Osteocyte (in vitro differentiated cells): ENCODE measurements around the gene ADCYAP1. TPM values are rescaled to one million over a fixed set of nuclear protein-coding genes. Genes with fewer than 3 reads are reported as not detected.

Experiments used
- DNase-seq: peaks from one replicate; pipeline ENCODE4 v3.0.0; 2021; ENCODE audit warnings: mixed read lengths; ENCODE audit not compliant: unreplicated experiment; ENCODE audit errors: extremely low spot score
- H3K27ac Mint-ChIP-seq: one replicate; pipeline ENCODE4 v1.8.0; 2021; ENCODE audit warnings: mild to moderate bottlenecking, mixed read lengths; ENCODE audit not compliant: unreplicated experiment
- H3K27me3 Mint-ChIP-seq: one replicate; pipeline ENCODE4 v1.8.0; 2021; ENCODE audit warnings: mixed read lengths; ENCODE audit not compliant: unreplicated experiment
- H3K36me3 Mint-ChIP-seq: one replicate; pipeline ENCODE4 v1.8.0; 2021; ENCODE audit warnings: mixed read lengths; ENCODE audit not compliant: unreplicated experiment
- H3K4me1 Mint-ChIP-seq: one replicate; pipeline ENCODE4 v1.8.0; 2021; ENCODE audit warnings: mixed read lengths; ENCODE audit not compliant: unreplicated experiment
- H3K4me3 Mint-ChIP-seq: one replicate; pipeline ENCODE4 v1.8.0; 2021; ENCODE audit warnings: mild to moderate bottlenecking, moderate library complexity, mixed read lengths; ENCODE audit not compliant: unreplicated experiment
- H3K9me3 Mint-ChIP-seq: one replicate; pipeline ENCODE4 v1.8.0; 2021; ENCODE audit warnings: mixed read lengths; ENCODE audit not compliant: unreplicated experiment
- CTCF ChIP-seq: fragments of 200-600 bp; sonication (generic); IDR thresholded peaks from 2 replicates; pipeline ENCODE4 v1.5.0; 2021; ENCODE audit warnings: antibody characterized with exemption, mild to moderate bottlenecking, moderate library complexity
- total RNA-seq: library from RNA; stranded (reverse); gene quantifications from 2 replicates; pipeline ENCODE4 v1.2.1, GENCODE V29; 2021

Gene ADCYAP1
- total RNA-seq, 1 donor from 2014 or later, result not detected

GRCh38 chr18:944440-944839 lies 39.8 kb downstream of the ADCYAP1 start:
- Mint-ChIP-seq H3K27ac (no peak overlapping the region), H3K36me3 (no peaks in the 10 kb centered on the region), H3K27me3 (peaks cover 35% of the 10 kb centered on the region), H3K9me3 (peaks cover 4% of the 10 kb centered on the region), H3K4me3 (no peak overlapping the region), H3K4me1 (no peaks in the 10 kb centered on the region)
- no peak for TF ChIP-seq CTCF
- DNase-seq, result no peak

- no peak overlapping the region for H3K4me3 Mint-ChIP-seq
- no peaks in the 10 kb centered on the region for H3K4me1 Mint-ChIP-seq
- peaks cover 4% of the 10 kb centered on the region for H3K9me3 Mint-ChIP-seq
- peaks cover 23% of the 10 kb centered on the region for H3K27me3 Mint-ChIP-seq
- DNase-seq, result no peak
- H3K27ac Mint-ChIP-seq, result no peak overlapping the region
- H3K36me3 Mint-ChIP-seq, result no peaks in the 10 kb centered on the region
- no peak for TF ChIP-seq CTCF
These were observed 45.3 kb downstream of the ADCYAP1 start for GRCh38 chr18:949724-950631.

GRCh38 chr18:950882-951495 lies 46.3 kb downstream of the ADCYAP1 start:
- Mint-ChIP-seq H3K27ac (no peak overlapping the region), H3K27me3 (peaks cover 26% of the 10 kb centered on the region), H3K4me3 (no peak overlapping the region), H3K9me3 (peaks cover 4% of the 10 kb centered on the region), H3K4me1 (no peaks in the 10 kb centered on the region), H3K36me3 (no peaks in the 10 kb centered on the region)
- no peak for TF ChIP-seq CTCF
- DNase-seq, result no peak

- no peak for TF ChIP-seq CTCF
- H3K27ac Mint-ChIP-seq, result no peak overlapping the region
- no peak for DNase-seq
- peaks cover 31% of the 10 kb centered on the region for H3K27me3 Mint-ChIP-seq
- no peak overlapping the region for H3K4me3 Mint-ChIP-seq
- no peaks in the 10 kb centered on the region for H3K36me3 Mint-ChIP-seq
- no peaks in the 10 kb centered on the region for H3K9me3 Mint-ChIP-seq
- no peaks in the 10 kb centered on the region for H3K4me1 Mint-ChIP-seq
These were observed 50.9 kb downstream of the ADCYAP1 start for GRCh38 chr18:955384-956066.

- Mint-ChIP-seq H3K9me3 (no peaks in the 10 kb centered on the region), H3K4me3 (no peak overlapping the region), H3K36me3 (no peaks in the 10 kb centered on the region), H3K27ac (no peak overlapping the region), H3K4me1 (peaks cover 15% of the 10 kb centered on the region), H3K27me3 (peaks cover 32% of the 10 kb centered on the region)
- no peak for TF ChIP-seq CTCF
- DNase-seq, result no peak
These were observed 53.2 kb downstream of the ADCYAP1 start for GRCh38 chr18:957829-958228.
